ENCODE data around the gene JAM3. TPM values are rescaled to one million over a fixed set of nuclear protein-coding genes. Genes with fewer than 3 reads are reported as not detected.

Gene JAM3
- polyA plus RNA-seq, 1 of the 3 experiments (the other 2 are of a cell fraction) = 56.8 TPM

GRCh38 chr11:134071306-134071705, 2.4 kb downstream of the JAM3 start:
- H3K4me3 ChIP-seq (ENCODE audit: low read depth in 2 of 2, low read length in 1 of 2) = no peak overlapping the region
- peaks cover 6% of the 10 kb centered on the region for H3F3A ChIP-seq (replicated peaks; ENCODE audit: insufficient read depth)
- H3K36me3 ChIP-seq (replicated peaks in 1 of 2; ENCODE audit: control insufficient read depth in 1 of 2, insufficient read depth in 2 of 2, low read length in 1 of 2) = no peaks in the 10 kb centered on the region
- H3K9ac ChIP-seq = no peak overlapping the region
- H3K27ac ChIP-seq (ENCODE audit: low read depth in 2 of 2, low read length in 1 of 2) = no peak overlapping the region
- WGBS (ENCODE audit: low lambda C conversion rate) = 83% methylated on average over 3 of the region's 3 CpGs
- H3K9me2 ChIP-seq = no peaks in the 10 kb centered on the region
- TF ChIP-seq, protein P1, sequence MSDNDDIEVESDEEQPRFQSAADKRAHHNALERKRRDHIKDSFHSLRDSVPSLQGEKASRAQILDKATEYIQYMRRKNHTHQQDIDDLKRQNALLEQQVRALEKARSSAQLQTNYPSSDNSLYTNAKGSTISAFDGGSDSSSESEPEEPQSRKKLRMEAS (IDR thresholded peaks at IDR 0.05; ENCODE audit: low read depth) = no peak
- TF ChIP-seq, protein P2, sequence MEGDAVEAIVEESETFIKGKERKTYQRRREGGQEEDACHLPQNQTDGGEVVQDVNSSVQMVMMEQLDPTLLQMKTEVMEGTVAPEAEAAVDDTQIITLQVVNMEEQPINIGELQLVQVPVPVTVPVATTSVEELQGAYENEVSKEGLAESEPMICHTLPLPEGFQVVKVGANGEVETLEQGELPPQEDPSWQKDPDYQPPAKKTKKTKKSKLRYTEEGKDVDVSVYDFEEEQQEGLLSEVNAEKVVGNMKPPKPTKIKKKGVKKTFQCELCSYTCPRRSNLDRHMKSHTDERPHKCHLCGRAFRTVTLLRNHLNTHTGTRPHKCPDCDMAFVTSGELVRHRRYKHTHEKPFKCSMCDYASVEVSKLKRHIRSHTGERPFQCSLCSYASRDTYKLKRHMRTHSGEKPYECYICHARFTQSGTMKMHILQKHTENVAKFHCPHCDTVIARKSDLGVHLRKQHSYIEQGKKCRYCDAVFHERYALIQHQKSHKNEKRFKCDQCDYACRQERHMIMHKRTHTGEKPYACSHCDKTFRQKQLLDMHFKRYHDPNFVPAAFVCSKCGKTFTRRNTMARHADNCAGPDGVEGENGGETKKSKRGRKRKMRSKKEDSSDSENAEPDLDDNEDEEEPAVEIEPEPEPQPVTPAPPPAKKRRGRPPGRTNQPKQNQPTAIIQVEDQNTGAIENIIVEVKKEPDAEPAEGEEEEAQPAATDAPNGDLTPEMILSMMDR (IDR thresholded peaks at IDR 0.05) = no peak
- TF ChIP-seq EZH2phosphoT487 (IDR thresholded peaks at IDR 0.05; ENCODE audit: borderline replicate concordance, low read depth) = no peak
- TF ChIP-seq, protein P3, sequence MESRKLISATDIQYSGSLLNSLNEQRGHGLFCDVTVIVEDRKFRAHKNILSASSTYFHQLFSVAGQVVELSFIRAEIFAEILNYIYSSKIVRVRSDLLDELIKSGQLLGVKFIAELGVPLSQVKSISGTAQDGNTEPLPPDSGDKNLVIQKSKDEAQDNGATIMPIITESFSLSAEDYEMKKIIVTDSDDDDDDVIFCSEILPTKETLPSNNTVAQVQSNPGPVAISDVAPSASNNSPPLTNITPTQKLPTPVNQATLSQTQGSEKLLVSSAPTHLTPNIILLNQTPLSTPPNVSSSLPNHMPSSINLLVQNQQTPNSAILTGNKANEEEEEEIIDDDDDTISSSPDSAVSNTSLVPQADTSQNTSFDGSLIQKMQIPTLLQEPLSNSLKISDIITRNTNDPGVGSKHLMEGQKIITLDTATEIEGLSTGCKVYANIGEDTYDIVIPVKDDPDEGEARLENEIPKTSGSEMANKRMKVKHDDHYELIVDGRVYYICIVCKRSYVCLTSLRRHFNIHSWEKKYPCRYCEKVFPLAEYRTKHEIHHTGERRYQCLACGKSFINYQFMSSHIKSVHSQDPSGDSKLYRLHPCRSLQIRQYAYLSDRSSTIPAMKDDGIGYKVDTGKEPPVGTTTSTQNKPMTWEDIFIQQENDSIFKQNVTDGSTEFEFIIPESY (IDR thresholded peaks at IDR 0.05; ENCODE audit: borderline replicate concordance, low read depth) = no peak
- no peak for TF ChIP-seq SIN3A (IDR thresholded peaks at IDR 0.05; ENCODE audit: borderline replicate concordance, low read depth, low read length)
- no peak for TF ChIP-seq GATA2 (CRISPR knock-in tag; IDR thresholded peaks at IDR 0.05)
- TF ChIP-seq NRF1 (IDR thresholded peaks at IDR 0.05; ENCODE audit: low read depth, low read length) = no peak
- no peak for TF ChIP-seq MEF2A (IDR thresholded peaks at IDR 0.05; ENCODE audit: borderline replicate concordance, low read depth)
- TF ChIP-seq RCOR1 (IDR thresholded peaks at IDR 0.05; ENCODE audit: low read length) = no peak
- TF ChIP-seq RXRA (IDR thresholded peaks at IDR 0.05; ENCODE audit: borderline replicate concordance, low read depth) = no peak
- no peak for TF ChIP-seq FOSL2 (IDR thresholded peaks at IDR 0.05; ENCODE audit: borderline replicate concordance, low read depth)
- no peak for TF ChIP-seq CHD2 (IDR thresholded peaks at IDR 0.05; ENCODE audit: low read length, partially characterized antibody)
- TF ChIP-seq TEAD4 (IDR thresholded peaks at IDR 0.05; ENCODE audit: borderline replicate concordance, insufficient read depth) = no peak
- no peak for TF ChIP-seq ELF1 (IDR thresholded peaks at IDR 0.05)
- no peak for TF ChIP-seq YY1 (IDR thresholded peaks at IDR 0.05; ENCODE audit: low read depth)
- no peak for TF ChIP-seq TCF12 (IDR thresholded peaks at IDR 0.05)
- TF ChIP-seq MXI1 (IDR thresholded peaks at IDR 0.05; ENCODE audit: low read depth, low read length) = no peak
- no peak for TF ChIP-seq FOXM1 (IDR thresholded peaks at IDR 0.05; ENCODE audit: low read depth)
- no peak for TF ChIP-seq NFIC (IDR thresholded peaks at IDR 0.05; ENCODE audit: borderline replicate concordance)
- ChIA-PET POLR2A (no interaction called here), CTCF (interaction anchor here (0.7 to 5.0 kb wide), 9 partner anchors 9 to 69 kb away, joined by 3 to 25 read pairs (median 4); no protein-coding TSS in a partner anchor)
- H3K27me3 ChIP-seq (ENCODE audit: insufficient read depth) = peaks cover 5% of the 10 kb centered on the region; the same call in 1 of the 2 replicates
- H3K4me1 ChIP-seq (ENCODE audit: control insufficient read depth in 1 of 2, insufficient read depth in 2 of 2, low read depth in 1 of 2, low read length in 1 of 2) = peaks cover 0 to 13% of the 10 kb centered on the region in 2 experiments; a peak in 2 of 4 replicates
- H4K20me1 ChIP-seq (ENCODE audit: insufficient read depth) = peaks cover 6% of the 10 kb centered on the region; the same call in 1 of the 2 replicates
- H3K9me3 ChIP-seq = no peaks in the 10 kb centered on the region
- no peak overlapping the region for H3K4me2 ChIP-seq
- no peak overlapping the region for H2AFZ ChIP-seq (ENCODE audit: low read depth)
- no peak for DNase-seq
- H3K79me2 ChIP-seq (ENCODE audit: insufficient read depth) = peaks cover 67% of the 10 kb centered on the region
